ENCODE results near the gene PINLYP. TPM values are rescaled to one million over a fixed set of nuclear protein-coding genes. Genes with fewer than 3 reads are reported as not detected.

PINLYP gene
- total and polyA plus RNA-seq, 2 of the 13 experiments (the other 11 are each of a cell fraction or from before 2014, with no cell fraction given) = 0.21 to 0.24 TPM

DNA sequence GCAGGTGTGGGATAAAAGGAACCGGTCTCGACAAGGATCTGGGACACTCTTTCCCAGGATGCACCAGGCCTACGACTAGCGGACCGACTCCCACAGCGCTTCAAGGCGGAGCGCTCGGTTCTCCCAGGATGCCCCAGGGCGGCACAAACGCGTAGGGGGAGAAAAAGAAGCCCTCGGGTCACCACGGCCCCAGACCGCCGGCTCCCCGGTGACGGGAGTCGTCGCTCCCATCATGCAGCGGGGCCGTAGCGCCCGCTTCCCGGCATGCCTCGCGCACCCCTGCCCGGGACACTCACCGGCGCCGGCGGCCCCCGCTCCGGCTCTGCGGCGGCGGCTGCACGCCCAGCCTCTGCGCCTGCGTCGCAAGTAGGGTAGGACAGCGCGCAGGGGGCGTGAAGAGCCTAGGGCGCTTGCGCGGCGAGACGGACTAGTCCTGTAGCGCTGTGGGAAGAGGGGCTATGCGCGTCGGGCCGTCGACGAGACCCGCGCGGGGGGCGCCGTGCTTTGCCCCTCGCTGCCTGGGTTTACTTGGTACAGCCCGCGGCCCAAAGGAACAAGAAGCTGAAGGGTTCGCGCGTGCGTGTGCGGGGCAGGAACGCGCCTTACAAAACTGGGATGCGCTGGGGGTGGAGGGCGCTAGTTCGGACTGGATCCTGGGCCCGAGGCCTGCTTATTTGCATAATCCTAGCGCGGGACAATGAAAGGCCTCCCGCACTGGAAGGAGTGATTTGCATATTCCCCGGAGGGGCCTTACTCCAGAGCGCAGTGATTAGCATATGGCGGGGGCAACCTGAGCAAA lies 43.9 kb downstream of the PINLYP start, which contains the start of gene ZNF428 (continued):
- TF ChIP-seq, protein P1, sequence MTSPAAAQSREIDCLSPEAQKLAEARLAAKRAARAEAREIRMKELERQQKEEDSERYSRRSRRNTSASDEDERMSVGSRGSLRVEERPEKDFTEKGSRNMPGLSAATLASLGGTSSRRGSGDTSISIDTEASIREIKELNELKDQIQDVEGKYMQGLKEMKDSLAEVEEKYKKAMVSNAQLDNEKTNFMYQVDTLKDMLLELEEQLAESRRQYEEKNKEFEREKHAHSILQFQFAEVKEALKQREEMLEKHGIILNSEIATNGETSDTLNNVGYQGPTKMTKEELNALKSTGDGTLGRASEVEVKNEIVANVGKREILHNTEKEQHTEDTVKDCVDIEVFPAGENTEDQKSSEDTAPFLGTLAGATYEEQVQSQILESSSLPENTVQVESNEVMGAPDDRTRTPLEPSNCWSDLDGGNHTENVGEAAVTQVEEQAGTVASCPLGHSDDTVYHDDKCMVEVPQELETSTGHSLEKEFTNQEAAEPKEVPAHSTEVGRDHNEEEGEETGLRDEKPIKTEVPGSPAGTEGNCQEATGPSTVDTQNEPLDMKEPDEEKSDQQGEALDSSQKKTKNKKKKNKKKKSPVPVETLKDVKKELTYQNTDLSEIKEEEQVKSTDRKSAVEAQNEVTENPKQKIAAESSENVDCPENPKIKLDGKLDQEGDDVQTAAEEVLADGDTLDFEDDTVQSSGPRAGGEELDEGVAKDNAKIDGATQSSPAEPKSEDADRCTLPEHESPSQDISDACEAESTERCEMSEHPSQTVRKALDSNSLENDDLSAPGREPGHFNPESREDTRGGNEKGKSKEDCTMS (CRISPR knock-in tag; conservative IDR thresholded peaks at IDR 0.05) = no peak
- TF ChIP-seq NCOA1 (CRISPR knock-in tag; IDR thresholded peaks at IDR 0.05) (no peak; the same call in 1 of the 2 replicates), HMGA1 (CRISPR knock-in tag; conservative IDR thresholded peaks at IDR 0.05) (no peak), MLLT10 (CRISPR knock-in tag; IDR thresholded peaks at IDR 0.05) (no peak), SATB2 (CRISPR knock-in tag; IDR thresholded peaks at IDR 0.05) (peak; percentile 70; the same call in 1 of the 2 replicates), PAWR (CRISPR knock-in tag; IDR thresholded peaks at IDR 0.05; ENCODE audit: borderline replicate concordance) (peak; percentile 80), ZNF263 (CRISPR knock-in tag; IDR thresholded peaks at IDR 0.05) (peak; percentile 67; the same call in 1 of the 2 replicates), ZNF343 (CRISPR knock-in tag; IDR thresholded peaks at IDR 0.05) (peak; percentile 53; the same call in 1 of the 2 replicates), PITX1 (CRISPR knock-in tag; IDR thresholded peaks at IDR 0.05) (peak; percentile 64; the same call in 1 of the 2 replicates), KDM1A (CRISPR knock-in tag; IDR thresholded peaks at IDR 0.05) (no peak), ZNF501 (CRISPR knock-in tag; IDR thresholded peaks at IDR 0.05) (no peak), ZNF292 (CRISPR knock-in tag; IDR thresholded peaks at IDR 0.05; ENCODE audit: borderline replicate concordance, low read depth) (0 out of 2 replicates have a peak, but pooled peaks have one; percentile 9), PHF20 (CRISPR knock-in tag; IDR thresholded peaks at IDR 0.05) (peak; percentile 70)
- TF ChIP-seq, protein P2, sequence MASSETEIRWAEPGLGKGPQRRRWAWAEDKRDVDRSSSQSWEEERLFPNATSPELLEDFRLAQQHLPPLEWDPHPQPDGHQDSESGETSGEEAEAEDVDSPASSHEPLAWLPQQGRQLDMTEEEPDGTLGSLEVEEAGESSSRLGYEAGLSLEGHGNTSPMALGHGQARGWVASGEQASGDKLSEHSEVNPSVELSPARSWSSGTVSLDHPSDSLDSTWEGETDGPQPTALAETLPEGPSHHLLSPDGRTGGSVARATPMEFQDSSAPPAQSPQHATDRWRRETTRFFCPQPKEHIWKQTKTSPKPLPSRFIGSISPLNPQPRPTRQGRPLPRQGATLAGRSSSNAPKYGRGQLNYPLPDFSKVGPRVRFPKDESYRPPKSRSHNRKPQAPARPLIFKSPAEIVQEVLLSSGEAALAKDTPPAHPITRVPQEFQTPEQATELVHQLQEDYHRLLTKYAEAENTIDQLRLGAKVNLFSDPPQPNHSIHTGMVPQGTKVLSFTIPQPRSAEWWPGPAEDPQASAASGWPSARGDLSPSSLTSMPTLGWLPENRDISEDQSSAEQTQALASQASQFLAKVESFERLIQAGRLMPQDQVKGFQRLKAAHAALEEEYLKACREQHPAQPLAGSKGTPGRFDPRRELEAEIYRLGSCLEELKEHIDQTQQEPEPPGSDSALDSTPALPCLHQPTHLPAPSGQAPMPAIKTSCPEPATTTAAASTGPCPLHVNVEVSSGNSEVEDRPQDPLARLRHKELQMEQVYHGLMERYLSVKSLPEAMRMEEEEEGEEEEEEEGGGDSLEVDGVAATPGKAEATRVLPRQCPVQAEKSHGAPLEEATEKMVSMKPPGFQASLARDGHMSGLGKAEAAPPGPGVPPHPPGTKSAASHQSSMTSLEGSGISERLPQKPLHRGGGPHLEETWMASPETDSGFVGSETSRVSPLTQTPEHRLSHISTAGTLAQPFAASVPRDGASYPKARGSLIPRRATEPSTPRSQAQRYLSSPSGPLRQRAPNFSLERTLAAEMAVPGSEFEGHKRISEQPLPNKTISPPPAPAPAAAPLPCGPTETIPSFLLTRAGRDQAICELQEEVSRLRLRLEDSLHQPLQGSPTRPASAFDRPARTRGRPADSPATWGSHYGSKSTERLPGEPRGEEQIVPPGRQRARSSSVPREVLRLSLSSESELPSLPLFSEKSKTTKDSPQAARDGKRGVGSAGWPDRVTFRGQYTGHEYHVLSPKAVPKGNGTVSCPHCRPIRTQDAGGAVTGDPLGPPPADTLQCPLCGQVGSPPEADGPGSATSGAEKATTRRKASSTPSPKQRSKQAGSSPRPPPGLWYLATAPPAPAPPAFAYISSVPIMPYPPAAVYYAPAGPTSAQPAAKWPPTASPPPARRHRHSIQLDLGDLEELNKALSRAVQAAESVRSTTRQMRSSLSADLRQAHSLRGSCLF (CRISPR knock-in tag; IDR thresholded peaks at IDR 0.05; ENCODE audit: borderline replicate concordance) = peak; percentile 90
- TF ChIP-seq, protein P3, sequence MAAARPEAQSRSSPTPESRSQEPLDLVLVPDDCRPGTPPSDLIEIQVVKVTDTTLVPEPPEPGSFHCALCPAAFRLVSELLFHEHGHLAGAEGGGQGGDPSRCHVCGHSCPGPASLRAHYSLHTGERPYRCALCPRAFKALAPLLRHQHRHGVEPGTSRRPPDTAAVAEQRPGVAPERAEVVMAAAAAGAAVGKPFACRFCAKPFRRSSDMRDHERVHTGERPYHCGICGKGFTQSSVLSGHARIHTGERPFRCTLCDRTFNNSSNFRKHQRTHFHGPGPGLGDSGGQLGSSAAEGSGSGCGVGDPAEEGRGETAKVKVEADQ (CRISPR knock-in tag; IDR thresholded peaks at IDR 0.05; ENCODE audit: borderline replicate concordance) = no peak
- TF ChIP-seq, protein P4, sequence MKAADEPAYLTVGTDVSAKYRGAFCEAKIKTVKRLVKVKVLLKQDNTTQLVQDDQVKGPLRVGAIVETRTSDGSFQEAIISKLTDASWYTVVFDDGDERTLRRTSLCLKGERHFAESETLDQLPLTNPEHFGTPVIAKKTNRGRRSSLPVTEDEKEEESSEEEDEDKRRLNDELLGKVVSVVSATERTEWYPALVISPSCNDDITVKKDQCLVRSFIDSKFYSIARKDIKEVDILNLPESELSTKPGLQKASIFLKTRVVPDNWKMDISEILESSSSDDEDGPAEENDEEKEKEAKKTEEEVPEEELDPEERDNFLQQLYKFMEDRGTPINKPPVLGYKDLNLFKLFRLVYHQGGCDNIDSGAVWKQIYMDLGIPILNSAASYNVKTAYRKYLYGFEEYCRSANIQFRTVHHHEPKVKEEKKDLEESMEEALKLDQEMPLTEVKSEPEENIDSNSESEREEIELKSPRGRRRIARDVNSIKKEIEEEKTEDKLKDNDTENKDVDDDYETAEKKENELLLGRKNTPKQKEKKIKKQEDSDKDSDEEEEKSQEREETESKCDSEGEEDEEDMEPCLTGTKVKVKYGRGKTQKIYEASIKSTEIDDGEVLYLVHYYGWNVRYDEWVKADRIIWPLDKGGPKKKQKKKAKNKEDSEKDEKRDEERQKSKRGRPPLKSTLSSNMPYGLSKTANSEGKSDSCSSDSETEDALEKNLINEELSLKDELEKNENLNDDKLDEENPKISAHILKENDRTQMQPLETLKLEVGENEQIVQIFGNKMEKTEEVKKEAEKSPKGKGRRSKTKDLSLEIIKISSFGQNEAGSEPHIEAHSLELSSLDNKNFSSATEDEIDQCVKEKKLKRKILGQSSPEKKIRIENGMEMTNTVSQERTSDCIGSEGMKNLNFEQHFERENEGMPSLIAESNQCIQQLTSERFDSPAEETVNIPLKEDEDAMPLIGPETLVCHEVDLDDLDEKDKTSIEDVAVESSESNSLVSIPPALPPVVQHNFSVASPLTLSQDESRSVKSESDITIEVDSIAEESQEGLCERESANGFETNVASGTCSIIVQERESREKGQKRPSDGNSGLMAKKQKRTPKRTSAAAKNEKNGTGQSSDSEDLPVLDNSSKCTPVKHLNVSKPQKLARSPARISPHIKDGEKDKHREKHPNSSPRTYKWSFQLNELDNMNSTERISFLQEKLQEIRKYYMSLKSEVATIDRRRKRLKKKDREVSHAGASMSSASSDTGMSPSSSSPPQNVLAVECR (CRISPR knock-in tag; IDR thresholded peaks at IDR 0.05; ENCODE audit: borderline replicate concordance) = peak; percentile 85

Data from HepG2 (cell line).